Karpas-422 (cell line): ENCODE results near the gene UBC. TPM values are rescaled to one million over a fixed set of nuclear protein-coding genes. Genes with fewer than 3 reads are reported as not detected.

Experiments
- DNase-seq: peaks from one replicate; pipeline ENCODE4 v3.0.0-alpha.2; 2015
- H2AFZ ChIP-seq: fragments of 200-600 bp; sonication (generic); 2 replicates; pipeline ENCODE4 v1.6.1; 2014; ENCODE audit warnings: antibody characterized with exemption, low read length, mixed read lengths
- H3K27ac ChIP-seq: fragments of 200-600 bp; sonication (generic); 2 replicates; pipeline ENCODE4 v1.5.1; 2014; ENCODE audit warnings: mild to moderate bottlenecking, low read length, moderate library complexity
- H3K27me3 ChIP-seq: fragments of 200-600 bp; sonication (generic); 2 replicates; pipeline ENCODE4 v1.6.1; 2014; ENCODE audit warnings: low read length, mixed read lengths
- H3K36me3 ChIP-seq: fragments of 200-600 bp; sonication (generic); 2 replicates; pipeline ENCODE4 v1.6.1; 2014; ENCODE audit warnings: low read length, mixed read lengths; ENCODE audit not compliant: insufficient read depth
- H3K4me1 ChIP-seq: fragments of 200-600 bp; sonication (generic); 2 replicates; pipeline ENCODE4 v1.6.1; 2014; ENCODE audit warnings: mild to moderate bottlenecking, low read length, mixed read lengths
- H3K4me2 ChIP-seq: fragments of 200-600 bp; sonication (generic); 2 replicates; pipeline ENCODE4 v1.6.1; 2014; ENCODE audit warnings: low read length, low read depth, mild to moderate bottlenecking; ENCODE audit not compliant: poor library complexity, severe bottlenecking
- H3K4me3 ChIP-seq: fragments of 200-600 bp; sonication (generic); 2 replicates; pipeline ENCODE4 v1.5.1; 2014; ENCODE audit warnings: mild to moderate bottlenecking, antibody characterized with exemption, low read length, mixed read lengths
- H3K79me2 ChIP-seq: fragments of 200-600 bp; sonication (generic); 2 replicates; pipeline ENCODE4 v1.6.1; 2014; ENCODE audit warnings: mild to moderate bottlenecking, low read length, mixed read lengths
- H3K9ac ChIP-seq: fragments of 200-600 bp; sonication (generic); 2 replicates; pipeline ENCODE4 v1.6.0; 2014; ENCODE audit warnings: low read length
- H3K9me2 ChIP-seq: fragments of 200-600 bp; sonication (generic), shearing (Covaris generic); replicated peaks from 2 replicates; pipeline ENCODE4 v1.6.0; 2014; ENCODE audit warnings: mild to moderate bottlenecking, low read length, moderate library complexity; ENCODE audit not compliant: insufficient read depth
- H3K9me3 ChIP-seq: fragments of 300-700, 200-600 bp; sonication (generic); 2 replicates; pipeline ENCODE4 v1.6.1; 2014; ENCODE audit warnings: low read length, mixed read lengths
- H4K20me1 ChIP-seq: fragments of 200-600 bp; sonication (generic); 2 replicates; pipeline ENCODE4 v1.6.1; 2014; ENCODE audit warnings: mild to moderate bottlenecking, antibody characterized with exemption, low read length, low read depth; ENCODE audit not compliant: insufficient read depth
- total RNA-seq: library from RNA; depleted of rRNA; stranded (reverse); fragments of >200 nt; shearing (Covaris generic); gene quantifications from 2 replicates; pipeline ENCODE4 v1.2.3, GENCODE V29; 2014; ENCODE audit warnings: low replicate concordance

Gene UBC
- total RNA-seq, 1 experiment from 2014 or later: 603 TPM

DNA sequence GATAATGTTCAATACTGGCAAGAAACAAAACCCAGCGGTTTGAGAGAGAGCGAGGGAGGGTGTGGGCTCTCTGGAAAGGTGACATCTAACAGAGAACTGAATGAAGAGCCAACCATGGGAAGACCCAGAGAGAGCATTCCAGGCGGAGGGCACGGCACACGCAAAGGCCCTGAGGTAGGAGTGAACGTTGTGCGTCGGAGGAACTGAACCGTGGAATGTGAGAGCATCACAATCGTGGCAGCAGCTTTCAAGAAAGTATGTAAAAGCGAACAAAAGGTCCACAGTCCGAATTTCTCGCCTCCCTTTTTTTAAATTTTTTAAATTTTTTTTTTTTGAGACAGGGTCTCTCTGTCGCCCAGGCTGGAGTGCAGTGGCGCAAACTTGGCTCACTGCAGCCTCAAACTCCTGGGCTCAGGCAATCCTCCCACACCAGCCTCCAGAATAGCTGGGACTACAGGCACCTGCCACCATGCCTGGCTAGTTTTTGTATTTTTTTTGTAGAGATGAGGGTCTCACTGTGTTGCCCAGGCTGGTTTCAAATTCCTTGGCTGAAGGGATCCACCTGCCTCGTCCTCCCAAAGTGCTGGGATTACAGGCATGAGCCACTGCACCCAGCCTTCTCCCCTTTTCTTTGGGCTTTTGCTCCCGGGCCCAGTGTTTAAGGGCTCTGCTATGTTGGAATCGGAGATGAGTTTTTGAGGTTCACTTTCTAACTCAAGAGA, 35.5 kb downstream of the UBC start:
- no peaks in the 10 kb centered on the region for H3K36me3 ChIP-seq
- H3K4me2 ChIP-seq: no peak overlapping the region
- no peak overlapping the region for H3K9ac ChIP-seq
- H3K79me2 ChIP-seq: no peaks in the 10 kb centered on the region
- H3K9me3 ChIP-seq: no peaks in the 10 kb centered on the region
- H2AFZ ChIP-seq: no peak overlapping the region
- H3K4me3 ChIP-seq: no peak overlapping the region
- H3K27me3 ChIP-seq: no peaks in the 10 kb centered on the region
- H4K20me1 ChIP-seq: no peaks in the 10 kb centered on the region
- H3K4me1 ChIP-seq: peaks cover 14% of the 10 kb centered on the region
- DNase-seq: no peak
- no peaks in the 10 kb centered on the region for H3K9me2 ChIP-seq
- no peak overlapping the region for H3K27ac ChIP-seq

DNA sequence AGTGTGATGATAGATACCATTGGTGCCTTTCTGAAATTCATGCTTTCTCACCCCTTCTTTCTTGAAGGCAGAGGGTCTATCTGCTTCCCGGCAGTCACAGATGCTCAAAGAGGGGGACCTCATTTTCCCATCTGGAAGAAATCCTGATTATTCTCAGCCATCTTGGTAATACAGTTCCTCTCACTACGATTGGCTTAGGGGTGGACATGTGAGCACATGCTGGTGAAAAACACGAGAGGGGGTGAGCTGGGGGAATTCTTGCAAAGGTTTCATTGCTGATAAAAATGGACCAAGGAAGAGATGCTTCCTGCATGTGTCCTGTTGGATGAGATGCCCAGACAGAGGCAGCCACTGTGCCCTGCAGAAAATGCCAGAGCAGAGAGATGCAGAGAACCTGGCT, 37.0 kb downstream of the UBC start:
- Histone ChIP-seq H3K9ac (no peak overlapping the region), H3K4me1 (peaks cover 8% of the 10 kb centered on the region; the same call in 1 of the 2 replicates), H4K20me1 (no peaks in the 10 kb centered on the region), H3K79me2 (no peaks in the 10 kb centered on the region), H3K9me3 (no peaks in the 10 kb centered on the region), H2AFZ (no peak overlapping the region), H3K27ac (no peak overlapping the region), H3K4me3 (no peak overlapping the region), H3K9me2 (no peaks in the 10 kb centered on the region), H3K36me3 (no peaks in the 10 kb centered on the region), H3K27me3 (no peaks in the 10 kb centered on the region), H3K4me2 (no peak overlapping the region)
- no peak for DNase-seq

DNA sequence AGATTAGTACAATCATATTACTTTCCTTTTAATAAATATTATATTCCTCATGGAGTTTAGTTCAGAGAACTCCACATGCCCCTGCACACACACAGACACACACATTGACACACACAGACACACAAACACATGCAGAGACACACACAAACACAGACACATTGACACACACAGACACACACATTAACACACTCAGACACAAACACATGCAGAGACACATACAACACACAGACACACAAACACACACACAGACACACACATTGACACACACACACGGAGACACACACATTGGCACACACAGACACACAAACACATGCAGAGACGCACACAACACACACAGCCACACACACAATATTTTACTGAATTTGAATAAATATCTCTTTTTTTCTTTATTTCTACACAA, 38.3 kb downstream of the UBC start:
- Histone ChIP-seq H3K9me2 (no peaks in the 10 kb centered on the region), H3K9me3 (no peaks in the 10 kb centered on the region), H3K27ac (no peak overlapping the region), H3K9ac (no peak overlapping the region), H3K79me2 (no peaks in the 10 kb centered on the region), H4K20me1 (no peaks in the 10 kb centered on the region), H3K4me1 (peaks cover 8% of the 10 kb centered on the region; the same call in 1 of the 2 replicates), H3K4me2 (no peak overlapping the region), H3K36me3 (no peaks in the 10 kb centered on the region), H2AFZ (no peak overlapping the region), H3K4me3 (no peak overlapping the region), H3K27me3 (no peaks in the 10 kb centered on the region)
- no peak for DNase-seq

DNA sequence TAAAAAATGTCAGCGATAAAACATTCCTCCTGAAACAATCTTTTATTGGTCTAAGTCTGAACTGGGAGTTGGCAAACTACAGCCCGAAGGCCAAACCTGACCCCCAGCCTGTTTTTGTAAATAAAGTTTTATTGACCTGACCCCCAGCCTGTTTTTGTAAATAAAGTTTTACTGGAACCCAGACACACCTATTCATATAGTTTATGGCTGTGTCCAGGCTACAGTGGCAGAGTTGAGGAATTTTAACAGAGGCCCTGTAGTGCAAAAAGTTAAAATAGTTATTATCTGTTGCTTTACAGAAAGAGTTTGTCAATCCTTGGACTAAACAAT, 38.7 kb downstream of the UBC start:
- Histone ChIP-seq H4K20me1 (no peaks in the 10 kb centered on the region), H3K9me2 (no peaks in the 10 kb centered on the region), H3K27ac (no peak overlapping the region), H3K9me3 (no peaks in the 10 kb centered on the region), H2AFZ (no peak overlapping the region), H3K9ac (no peak overlapping the region), H3K27me3 (no peaks in the 10 kb centered on the region), H3K79me2 (no peaks in the 10 kb centered on the region), H3K36me3 (no peaks in the 10 kb centered on the region), H3K4me1 (peaks cover 8% of the 10 kb centered on the region; the same call in 1 of the 2 replicates), H3K4me2 (no peak overlapping the region), H3K4me3 (no peak overlapping the region)
- DNase-seq: no peak

DNA sequence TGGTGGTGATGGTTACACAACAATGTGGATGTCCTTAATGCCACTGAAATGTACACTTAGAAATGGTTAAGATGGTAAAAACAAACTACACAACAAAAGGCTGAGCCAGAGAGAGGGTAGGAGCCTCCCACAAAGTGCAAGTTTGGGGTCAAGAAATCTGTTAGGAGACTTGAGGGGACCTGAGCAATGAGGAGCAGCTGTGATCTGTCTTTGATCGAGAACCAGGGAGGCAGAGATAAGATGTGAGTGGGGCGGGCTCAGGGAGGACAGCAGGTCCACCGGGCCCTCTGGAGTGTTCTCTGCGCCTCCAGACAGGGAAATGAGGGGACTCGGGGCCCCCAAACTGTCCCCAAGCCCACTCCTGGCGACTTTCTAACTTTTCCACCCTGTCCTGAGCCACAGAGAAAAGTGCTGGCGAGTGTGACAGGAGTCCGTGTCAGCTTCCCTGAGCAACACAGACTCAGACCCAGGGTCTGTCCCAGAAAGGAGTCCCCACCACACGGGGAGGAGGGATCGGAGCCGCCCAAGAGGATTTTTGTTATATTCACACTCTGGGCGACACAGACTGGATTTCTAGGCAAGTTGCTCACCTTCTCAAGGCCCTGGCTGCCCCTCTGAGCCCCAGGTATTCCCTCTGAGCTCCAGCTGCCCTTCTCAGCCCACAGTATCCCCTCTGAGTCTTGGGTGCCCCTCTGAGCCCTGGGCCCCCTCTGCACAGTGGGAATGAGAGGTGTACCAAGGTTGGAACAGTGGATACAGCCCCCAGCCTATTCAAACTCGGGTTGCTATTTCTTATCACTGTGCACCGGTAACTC, 39.3 kb downstream of the UBC start:
- H3K36me3 ChIP-seq: no peaks in the 10 kb centered on the region
- no peaks in the 10 kb centered on the region for H3K9me2 ChIP-seq
- peaks cover 8% of the 10 kb centered on the region; the same call in 1 of the 2 replicates for H3K4me1 ChIP-seq
- no peak overlapping the region for H2AFZ ChIP-seq
- no peaks in the 10 kb centered on the region for H3K79me2 ChIP-seq
- no peak overlapping the region for H3K4me2 ChIP-seq
- H3K27ac ChIP-seq: no peak overlapping the region
- no peak for DNase-seq
- no peaks in the 10 kb centered on the region for H3K27me3 ChIP-seq
- no peak overlapping the region for H3K9ac ChIP-seq
- H3K9me3 ChIP-seq: no peaks in the 10 kb centered on the region
- no peaks in the 10 kb centered on the region for H4K20me1 ChIP-seq
- no peak overlapping the region for H3K4me3 ChIP-seq

DNA sequence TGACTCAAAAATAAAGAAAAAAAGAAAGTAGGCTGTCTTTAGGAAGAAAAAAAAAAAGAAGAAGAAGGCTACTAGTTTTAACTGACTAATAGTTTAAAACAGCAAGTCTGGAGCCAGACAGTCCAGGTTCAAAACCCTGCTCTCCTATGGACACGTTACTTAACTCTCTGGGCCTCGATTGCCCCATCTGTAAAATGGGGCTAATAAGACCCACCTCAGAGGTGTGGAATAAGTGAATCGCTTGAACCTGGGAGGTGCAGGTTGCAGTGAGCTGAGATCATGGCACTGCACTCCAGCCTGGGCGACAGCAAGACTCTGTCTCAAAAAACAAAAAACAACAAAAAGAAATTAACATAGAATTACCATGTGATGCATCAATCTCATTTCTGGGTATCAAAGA, 40.3 kb downstream of the UBC start:
- H3K9ac ChIP-seq: no peak overlapping the region
- H4K20me1 ChIP-seq: no peaks in the 10 kb centered on the region
- H3K36me3 ChIP-seq: no peaks in the 10 kb centered on the region
- no peak for DNase-seq
- no peaks in the 10 kb centered on the region for H3K9me2 ChIP-seq
- H3K79me2 ChIP-seq: no peaks in the 10 kb centered on the region
- no peak overlapping the region for H2AFZ ChIP-seq
- peaks cover 10% of the 10 kb centered on the region for H3K4me1 ChIP-seq
- H3K27ac ChIP-seq: no peak overlapping the region
- H3K4me2 ChIP-seq: no peak overlapping the region
- H3K4me3 ChIP-seq: no peak overlapping the region
- no peaks in the 10 kb centered on the region for H3K9me3 ChIP-seq
- no peaks in the 10 kb centered on the region for H3K27me3 ChIP-seq

DNA sequence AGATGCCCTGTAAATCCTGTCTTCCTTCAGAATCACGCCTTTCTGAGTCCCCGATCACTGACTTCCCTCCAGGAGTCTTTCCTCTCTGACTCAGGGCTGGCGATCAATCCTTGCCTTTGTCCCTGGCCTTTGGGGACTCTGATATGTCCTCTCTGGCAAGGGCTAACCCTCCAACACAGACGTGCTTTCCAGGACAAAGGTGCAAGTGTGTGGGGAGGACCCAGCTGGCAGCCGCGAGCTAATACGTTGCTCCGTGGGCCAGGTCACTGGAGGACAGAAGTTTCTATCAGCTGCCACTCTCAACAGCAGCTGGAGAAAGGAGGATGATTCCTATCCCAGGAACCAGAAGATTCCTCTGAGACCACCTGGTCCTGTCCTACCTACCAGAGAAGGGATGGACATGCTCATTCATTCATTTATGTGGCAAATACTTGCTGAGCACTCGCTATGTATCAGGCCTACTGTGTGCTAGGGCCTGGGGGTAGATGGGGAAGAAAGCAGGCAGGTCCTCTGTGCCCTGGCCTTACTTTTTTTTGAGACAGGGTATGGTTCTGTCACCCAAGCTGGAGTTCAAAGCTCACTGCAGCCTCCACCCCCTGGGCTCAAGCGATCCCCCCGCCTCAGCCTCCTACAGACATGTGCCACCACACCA, 42.3 kb downstream of the UBC start:
- DNase-seq: no peak

DNA sequence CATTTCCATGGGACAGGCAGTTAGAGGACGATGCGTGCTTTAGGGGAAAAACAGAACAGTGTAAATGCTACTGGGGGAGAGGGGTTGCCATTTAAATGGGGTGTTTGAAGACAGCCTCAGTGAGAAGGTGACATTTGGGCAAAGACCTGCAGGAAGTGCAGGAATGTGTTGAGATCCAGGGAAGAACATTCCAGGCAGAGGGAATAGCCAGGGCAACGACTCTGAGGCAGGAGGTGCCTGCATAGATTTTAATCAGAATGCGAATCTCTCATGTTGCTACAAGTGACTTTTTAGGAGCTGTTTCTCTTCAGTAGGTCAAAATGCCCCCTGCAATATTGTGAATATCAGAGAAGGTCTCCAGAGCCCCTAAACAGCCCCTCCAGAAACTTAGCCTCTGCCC, 43.2 kb downstream of the UBC start:
- Histone ChIP-seq H3K4me1 (peaks cover 11% of the 10 kb centered on the region), H3K27ac (no peak overlapping the region), H3K4me2 (no peak overlapping the region), H3K27me3 (no peaks in the 10 kb centered on the region), H4K20me1 (no peaks in the 10 kb centered on the region), H2AFZ (no peak overlapping the region), H3K4me3 (no peak overlapping the region), H3K9me3 (no peaks in the 10 kb centered on the region), H3K9me2 (no peaks in the 10 kb centered on the region), H3K36me3 (no peaks in the 10 kb centered on the region), H3K9ac (no peak overlapping the region), H3K79me2 (no peaks in the 10 kb centered on the region)
- no peak for DNase-seq

More for the DNA sequence above, 42.3 kb downstream of the UBC start:
- Histone ChIP-seq H3K9me2 (no peaks in the 10 kb centered on the region), H3K9me3 (no peaks in the 10 kb centered on the region), H3K36me3 (no peaks in the 10 kb centered on the region), H3K4me2 (no peak overlapping the region), H3K79me2 (no peaks in the 10 kb centered on the region), H3K27ac (no peak overlapping the region), H3K9ac (no peak overlapping the region), H3K4me1 (peaks cover 11% of the 10 kb centered on the region), H3K27me3 (no peaks in the 10 kb centered on the region), H3K4me3 (no peak overlapping the region), H4K20me1 (no peaks in the 10 kb centered on the region), H2AFZ (no peak overlapping the region)
